CD4-positive, alpha-beta T cell treated with Interleukin-1 beta for 1 hour (primary cell): ENCODE measurements around the gene PRKAG2.

Source experiments
- DNase-seq, 2 donors: peaks; one replicate each; pipeline ENCODE4 v3.0.0-alpha.2; 2020 to 2022

The PRKAG2 gene

GRCh38 chr7:151666886-151667285 is 210.0 kb downstream of the PRKAG2 start:
- DNase-seq: no peak

DNA sequence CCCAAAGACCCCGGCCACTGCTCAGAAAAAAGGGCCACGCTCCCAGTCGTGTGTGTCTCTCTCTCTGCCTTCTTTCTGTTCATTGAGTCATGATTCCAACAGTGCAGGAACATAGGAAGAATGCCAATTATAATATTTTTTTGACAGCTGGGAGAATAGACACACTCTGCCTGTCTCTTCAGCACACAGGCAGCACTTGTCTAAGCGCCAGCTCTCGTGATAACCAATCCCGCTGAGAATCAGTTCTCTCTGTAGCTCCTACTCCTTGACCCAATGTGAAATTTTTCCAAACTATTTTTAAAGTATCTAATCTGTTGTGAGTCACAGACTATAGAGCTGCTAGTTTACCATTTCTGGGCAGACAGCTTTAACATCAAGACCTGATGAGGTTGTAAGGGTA is 211.5 kb downstream of the PRKAG2 start:
- DNase-seq: no peak

DNA sequence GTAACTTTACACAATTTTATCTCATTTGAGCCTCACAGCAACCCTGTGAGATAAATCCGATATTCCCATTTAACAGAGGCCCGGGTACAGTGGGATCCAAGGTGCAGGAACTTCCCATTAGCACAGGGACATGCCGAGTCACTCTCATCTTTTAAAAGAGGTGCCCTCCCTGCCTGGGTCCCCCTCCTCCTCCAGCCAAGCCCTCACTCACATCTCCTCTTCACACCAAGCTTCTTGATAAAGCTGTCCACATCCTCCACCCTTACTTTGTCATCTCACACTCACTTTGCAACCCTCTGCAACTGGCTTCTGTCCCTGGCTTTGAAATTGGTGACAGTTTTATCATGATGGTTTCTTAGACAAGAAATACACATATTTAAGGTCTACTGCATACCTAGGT is 212.6 kb downstream of the PRKAG2 start:
- no peak for DNase-seq

- no peak for DNase-seq
These were observed 213.4 kb downstream of the PRKAG2 start for GRCh38 chr7:151663382-151664100.

DNA sequence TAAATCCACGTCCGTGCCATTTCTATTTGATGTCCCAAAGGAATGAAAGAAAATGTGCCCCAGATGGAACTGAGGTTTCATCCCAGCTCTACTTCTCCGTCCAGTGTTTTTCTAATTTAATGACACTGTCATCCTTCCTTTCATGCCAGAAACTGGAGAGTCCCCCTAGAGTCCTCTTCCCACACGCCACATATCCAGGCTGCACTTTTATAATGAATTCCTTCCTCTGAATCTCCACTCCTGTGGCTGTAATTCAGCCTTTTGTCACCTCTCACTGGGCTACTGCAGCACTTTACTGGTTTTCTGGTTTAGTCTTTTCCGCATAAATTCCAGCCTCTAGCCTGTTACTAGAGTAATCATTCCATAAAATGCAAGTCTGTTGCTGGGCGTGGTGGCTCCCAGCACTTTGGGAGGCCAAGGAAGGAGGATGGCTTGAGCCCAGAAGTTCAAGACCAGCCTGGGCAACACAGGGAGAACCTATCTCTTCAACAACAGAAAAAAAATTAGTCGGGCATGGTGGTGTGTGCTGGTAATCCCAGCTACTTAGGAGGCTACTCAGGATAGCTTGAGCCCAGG is 214.6 kb downstream of the PRKAG2 start:
- no peak for DNase-seq

GRCh38 chr7:151661587-151661986 is 215.3 kb downstream of the PRKAG2 start:
- DNase-seq: no peak

DNA sequence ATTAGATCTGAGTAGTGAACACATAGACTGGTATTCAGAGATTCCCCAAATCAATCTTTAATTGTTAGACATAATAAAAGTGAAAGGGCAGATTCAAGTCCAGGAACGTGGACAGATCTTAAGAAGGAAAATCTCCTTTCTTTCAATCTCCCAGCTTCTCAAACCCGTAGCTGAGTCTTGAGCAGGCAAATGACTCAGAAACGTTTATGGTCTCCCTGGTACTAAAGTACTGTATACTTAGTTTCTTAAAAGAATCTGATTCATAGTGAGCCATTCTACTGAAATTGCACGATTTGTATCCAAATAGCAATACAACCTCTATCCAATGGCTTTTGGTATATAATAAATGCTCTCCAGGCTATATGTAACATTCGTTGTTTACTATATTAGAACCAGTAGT is 216.8 kb downstream of the PRKAG2 start:
- no peak for DNase-seq

DNA sequence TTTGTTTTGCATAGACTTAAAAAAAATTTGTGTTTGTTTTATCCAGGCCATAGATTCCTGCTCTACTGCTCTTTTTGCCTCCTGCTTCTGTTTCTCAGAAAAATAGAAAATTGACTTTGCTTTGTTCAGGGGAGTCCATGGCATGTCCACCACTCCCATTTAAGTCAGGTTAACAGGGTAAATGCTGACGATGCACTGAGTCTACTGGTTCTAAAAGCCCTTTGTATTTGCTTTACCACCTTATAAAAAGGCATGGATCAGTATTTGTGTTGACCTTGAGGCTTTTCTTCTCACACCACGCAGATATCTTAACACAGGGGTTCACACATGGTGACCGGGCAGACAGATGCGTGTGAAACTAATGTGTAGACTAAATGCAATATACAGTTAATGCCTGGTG is 217.7 kb downstream of the PRKAG2 start:
- no peak for DNase-seq

DNA sequence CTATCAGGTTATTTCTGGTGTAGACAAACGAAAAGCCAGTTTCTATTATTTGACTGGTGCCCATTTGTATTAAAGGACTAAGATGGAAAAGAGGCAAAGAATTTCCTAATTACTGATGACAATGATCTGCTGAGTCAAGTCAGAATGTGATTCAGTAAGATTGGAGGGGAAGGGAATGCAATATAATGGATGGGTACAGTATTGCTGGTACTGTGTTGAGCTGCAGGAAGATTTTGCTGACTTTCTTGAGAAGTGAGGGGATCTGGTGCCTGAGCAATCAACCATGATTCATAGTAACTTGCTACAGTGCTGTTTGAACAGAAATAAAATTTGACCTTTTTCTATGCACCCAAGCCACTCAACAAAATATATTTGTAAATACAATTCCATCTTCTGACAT is 218.1 kb downstream of the PRKAG2 start:
- DNase-seq: no peak

DNA sequence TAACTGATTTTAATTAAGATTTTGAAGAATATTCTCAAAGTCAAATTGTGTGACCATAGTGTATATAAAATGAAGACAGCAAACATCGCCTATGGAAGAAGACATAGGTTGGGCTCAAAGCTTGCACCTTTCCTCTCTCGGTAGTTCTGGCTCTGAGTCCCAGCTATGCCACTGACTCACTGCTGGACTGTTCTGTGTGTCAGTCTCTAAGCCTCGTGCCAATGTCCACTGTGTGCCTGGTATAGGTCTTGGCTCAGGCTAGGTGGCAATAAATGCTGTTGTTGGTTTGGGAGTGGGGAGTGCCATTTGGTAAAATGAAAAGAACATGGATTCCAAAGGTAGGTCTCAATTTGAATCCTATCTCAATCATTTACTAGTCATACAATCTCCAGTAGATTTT is 219.7 kb downstream of the PRKAG2 start:
- DNase-seq: no peak

DNA sequence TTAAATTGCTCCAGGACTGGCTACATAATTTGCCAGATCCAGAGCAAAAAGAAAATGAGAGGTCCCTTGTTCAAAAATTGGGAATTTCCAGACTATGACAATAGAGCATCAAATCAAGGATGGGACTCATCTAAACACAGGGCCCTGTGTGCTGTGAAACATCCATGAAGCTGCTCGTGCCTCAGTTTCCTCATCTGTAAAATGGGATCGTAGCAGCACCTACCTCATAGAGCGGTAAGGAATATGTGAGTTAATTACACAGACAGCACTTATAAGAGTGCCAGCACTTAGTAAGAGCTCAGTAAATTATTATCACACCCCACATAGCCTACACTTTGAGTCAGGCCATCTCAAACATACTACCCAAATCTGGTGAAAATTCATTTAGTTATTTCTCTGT is 221.4 kb downstream of the PRKAG2 start:
- DNase-seq: no peak

- DNase-seq: no peak
These were observed 224.8 kb downstream of the PRKAG2 start for GRCh38 chr7:151652111-151652510.

- no peak for DNase-seq
These were observed 226.8 kb downstream of the PRKAG2 start for GRCh38 chr7:151650161-151650560.

GRCh38 chr7:151648429-151648828 is 228.5 kb downstream of the PRKAG2 start:
- DNase-seq: no peak

GRCh38 chr7:151647874-151648273 is 229.0 kb downstream of the PRKAG2 start:
- DNase-seq: no peak

- no peak for DNase-seq
These were observed 229.9 kb downstream of the PRKAG2 start for GRCh38 chr7:151647006-151647405.

- DNase-seq: no peak
These were observed 231.6 kb downstream of the PRKAG2 start for GRCh38 chr7:151645311-151645710.

GRCh38 chr7:151644554-151644953 is 232.4 kb downstream of the PRKAG2 start:
- DNase-seq: no peak

DNA sequence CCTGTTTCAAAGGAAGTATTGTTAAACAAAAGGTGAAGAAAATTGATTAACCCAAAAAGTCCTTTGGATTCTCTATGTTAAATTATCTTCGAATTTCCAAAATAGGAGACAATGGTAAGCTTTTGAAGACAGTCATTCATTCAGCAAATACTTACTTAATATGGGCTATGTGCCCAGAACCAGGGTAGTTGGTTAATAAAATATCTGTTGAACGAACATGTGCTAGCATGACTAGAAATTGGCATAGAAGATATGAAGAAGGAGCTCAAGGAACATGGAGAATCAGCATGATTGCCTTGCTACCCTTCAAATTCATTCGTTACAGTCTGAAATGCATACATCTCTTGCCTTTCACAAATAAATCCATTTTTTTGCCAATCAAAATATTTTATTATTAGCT is 234.2 kb downstream of the PRKAG2 start:
- DNase-seq: no peak

- DNase-seq: no peak
These were observed 235.3 kb downstream of the PRKAG2 start for GRCh38 chr7:151641587-151641986.

DNA sequence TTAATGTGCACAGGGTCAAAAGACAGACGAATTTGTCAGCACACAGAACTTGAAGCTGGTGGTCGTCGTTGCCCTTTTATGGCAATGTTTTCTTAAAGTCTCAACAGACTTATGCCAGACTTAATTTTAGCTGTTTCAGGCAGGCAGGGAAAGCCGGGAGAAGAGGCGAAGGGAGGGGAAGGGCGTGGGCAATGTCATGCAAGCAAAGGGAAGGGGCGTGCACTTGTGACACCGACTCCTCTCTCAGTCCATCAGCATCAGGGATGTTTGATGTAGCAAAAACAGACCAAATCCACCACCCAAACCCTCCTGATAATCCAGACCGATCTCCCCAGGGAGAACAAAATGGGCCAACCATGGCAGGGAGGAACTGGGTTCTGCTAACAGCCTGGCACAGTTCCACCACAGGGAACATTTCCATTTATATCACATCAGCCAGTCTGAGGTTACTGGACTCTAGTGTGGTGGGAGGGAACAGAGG is 239.1 kb downstream of the PRKAG2 start:
- no peak for DNase-seq

- no peak for DNase-seq
These were observed 242.3 kb downstream of the PRKAG2 start for GRCh38 chr7:151634643-151635042.

GRCh38 chr7:151633516-151633812 is 243.5 kb downstream of the PRKAG2 start:
- no peak for DNase-seq

- DNase-seq: peak; percentile 68 to 71
These were observed 244.0 kb downstream of the PRKAG2 start for GRCh38 chr7:151632750-151633515.
